COR-L47 (cell line): ENCODE measurements around the gene PRDM15.

Experiments used
- DNase-seq: peaks from one replicate; lab custom pipeline; 2025; lab: John Stamatoyannopoulos, UW

Gene PRDM15

DNA sequence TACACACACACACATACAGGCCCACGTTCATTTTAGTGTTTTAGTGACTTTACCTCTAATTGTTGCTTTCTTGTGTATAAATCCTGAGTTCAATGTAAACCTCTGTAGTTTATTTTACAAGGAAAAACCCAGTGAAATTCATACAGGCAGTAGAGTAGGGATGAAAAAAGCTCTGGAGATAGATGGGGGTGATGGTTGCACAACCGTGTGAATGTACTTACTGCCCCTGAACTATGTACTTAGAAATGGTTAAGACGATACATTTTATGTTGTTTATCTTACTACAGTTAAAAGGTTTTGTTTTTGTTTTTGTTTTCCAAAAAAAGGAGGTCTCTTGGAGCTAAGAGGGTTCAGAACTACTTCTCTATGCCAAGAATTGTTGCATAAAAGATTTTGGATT is 29.7 kb upstream of the PRDM15 start:
- DNase-seq, result no peak

DNA sequence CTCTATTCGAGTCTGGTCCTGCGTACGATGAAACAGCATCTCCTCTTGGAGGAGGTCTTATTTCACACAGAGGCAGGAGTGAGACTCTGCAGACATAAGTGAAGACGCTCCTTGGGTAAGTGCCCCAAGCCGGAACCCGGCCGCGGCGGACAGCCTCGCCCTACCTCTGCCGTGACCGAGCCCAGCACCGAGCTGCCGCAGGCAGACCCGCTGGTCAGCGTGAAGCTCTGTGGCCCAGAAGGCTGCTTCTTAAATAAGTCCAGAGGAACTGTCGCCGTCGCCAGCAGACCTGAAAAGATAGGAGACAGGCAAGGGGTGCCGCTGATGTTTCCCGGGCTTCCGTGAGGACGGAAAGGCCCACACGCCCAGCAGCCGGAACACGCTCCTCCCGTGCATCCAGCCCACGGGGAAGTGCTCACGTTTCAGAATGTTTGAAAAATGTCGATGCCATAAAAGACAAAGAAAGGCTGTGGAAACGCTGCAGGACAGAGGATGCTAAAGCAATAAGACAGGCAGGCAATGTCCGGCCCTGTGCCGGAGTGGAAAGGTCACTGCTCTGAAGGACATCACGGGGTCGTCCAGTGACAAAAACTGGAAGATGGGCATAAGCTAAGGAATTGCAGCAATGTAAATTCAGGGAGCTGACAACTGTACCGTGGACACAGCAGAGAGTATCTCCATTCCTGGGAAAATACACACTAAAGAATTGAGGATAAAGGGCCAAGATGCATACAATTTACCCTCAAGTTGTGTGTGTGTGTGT is 28.5 kb upstream of the PRDM15 start:
- DNase-seq, result no peak

DNA sequence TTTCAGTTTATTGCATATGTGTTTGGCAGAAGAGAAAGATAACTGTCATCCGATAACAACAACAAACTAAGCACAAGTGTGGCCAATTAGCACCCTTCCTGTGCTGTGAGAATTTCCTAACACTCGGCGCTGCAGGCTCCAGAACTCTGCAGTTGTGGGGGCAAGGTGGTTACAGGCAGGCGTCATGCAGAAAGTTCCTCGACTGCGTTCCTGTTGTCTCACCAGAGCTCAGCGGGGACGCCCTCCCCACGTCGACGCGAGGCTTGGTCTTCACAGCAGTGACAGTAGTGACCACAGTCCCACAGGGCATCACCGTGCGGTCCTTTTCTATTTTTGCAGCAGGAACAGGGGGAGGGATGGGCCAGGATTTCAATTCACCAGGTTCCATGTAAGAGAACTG is 27.6 kb upstream of the PRDM15 start:
- DNase-seq, result no peak

DNA sequence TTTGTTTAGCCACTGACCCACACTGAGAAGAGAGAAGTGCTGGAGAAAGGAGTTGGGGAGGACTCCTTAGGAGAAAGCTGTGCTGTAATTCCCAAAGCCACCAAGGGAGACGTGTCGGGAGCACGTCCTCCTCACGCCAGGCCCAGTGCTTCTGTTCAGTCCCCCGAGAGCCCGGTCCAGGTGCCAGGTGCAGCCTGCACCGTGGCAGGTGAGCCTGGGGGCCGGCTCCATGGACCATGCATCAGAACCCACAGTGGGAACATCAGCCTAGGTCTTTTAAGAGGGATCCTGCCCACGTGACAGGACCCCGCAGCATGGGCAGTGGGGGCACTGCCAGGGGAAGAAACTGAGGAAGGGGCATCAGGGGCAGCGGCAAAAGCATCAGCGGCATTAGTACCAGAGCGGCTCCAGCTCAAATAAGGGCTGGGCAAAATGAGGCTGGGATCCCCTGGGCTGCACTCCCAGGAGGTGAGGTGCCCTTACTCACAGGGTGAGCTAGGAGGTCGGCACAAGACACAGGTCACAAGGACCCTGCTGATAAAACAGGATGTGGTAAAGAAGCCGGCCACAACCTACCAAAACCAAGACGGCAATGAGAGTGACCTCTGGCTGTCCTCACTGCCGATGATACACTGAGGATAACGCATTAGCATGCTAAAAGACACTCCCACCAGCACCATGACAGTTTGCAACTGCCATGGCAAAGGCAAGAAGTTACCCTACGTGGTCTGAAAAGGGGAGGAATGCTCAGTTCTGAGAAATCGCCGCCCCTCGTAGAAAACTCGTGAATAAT is 24.6 kb upstream of the PRDM15 start:
- DNase-seq, result no peak

DNA sequence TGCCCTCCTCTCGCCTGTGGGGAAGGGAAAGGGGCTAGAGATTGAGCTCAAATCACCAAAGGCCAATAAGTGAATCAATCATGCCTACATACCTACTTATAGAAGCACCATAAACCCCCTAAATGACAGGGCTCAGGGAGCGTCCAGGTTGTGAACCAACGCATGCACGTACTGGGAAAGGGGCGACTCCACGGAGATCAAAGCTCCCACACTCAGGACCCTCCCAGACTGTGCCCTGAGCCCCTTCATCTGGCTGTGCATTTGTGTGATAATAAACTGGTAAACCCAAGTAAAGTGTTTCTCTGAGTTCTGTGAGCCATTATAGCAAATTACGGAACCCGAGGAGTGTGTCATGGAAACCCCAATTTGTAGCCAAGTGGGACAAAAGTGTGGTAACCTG is 23.8 kb upstream of the PRDM15 start:
- no peak for DNase-seq

DNA sequence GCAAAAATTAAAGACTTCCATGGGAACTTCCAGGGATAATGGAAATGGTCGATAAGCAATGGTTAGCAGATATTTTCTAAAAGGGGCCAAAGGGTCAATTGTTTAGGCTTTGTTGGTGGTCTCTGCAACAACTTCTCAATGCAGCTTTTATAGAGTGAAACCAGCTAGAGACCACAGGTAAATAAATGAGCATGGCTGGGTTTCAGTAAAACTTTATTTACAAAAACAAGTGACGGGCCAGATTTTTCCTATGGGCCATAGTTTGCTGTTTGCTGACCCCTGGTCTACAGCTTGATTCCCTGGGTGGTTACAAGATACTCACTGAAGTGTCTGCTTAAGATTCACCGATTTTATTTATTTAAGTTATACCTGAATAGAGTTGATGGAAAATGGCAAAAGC is 22.6 kb upstream of the PRDM15 start:
- DNase-seq, result no peak

DNA sequence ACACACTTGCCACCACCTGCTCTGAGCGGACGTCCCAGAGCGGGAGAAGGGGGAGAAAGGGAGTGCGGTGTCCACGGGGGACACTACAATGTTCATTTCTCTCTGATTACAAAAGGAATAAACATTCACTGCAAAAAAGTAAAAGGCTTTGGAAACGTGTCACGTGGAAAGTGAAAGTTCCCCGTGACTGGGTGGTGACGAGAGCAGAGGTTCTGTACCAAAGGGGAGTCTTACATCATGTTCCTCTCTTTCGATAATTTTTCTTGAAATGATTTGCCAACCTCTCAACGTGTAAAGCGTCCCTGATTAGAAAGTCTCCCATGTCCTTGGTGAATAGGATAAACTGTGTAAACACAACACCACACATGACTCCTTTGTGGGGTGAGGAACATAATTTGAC is 22.0 kb upstream of the PRDM15 start:
- no peak for DNase-seq

DNA sequence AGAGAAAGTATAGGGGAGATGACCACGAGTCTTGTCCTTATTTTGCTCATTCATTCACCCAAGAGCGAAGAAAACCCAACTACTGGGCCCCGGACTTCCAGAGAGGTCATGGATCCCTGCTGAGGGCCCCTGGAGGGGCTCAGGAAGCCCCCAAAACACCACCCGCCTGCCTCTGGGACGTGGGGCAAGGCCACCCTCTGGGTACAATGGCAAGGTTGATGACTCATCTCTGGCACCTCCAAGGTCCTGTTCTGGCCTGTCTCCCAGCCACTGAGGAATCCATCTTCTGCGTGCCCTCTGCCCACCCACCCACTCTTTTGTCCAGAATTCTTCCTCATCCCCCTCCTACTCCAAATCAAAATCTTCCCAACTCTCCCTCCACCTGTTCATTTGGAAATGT is 21.3 kb upstream of the PRDM15 start:
- no peak for DNase-seq

DNA sequence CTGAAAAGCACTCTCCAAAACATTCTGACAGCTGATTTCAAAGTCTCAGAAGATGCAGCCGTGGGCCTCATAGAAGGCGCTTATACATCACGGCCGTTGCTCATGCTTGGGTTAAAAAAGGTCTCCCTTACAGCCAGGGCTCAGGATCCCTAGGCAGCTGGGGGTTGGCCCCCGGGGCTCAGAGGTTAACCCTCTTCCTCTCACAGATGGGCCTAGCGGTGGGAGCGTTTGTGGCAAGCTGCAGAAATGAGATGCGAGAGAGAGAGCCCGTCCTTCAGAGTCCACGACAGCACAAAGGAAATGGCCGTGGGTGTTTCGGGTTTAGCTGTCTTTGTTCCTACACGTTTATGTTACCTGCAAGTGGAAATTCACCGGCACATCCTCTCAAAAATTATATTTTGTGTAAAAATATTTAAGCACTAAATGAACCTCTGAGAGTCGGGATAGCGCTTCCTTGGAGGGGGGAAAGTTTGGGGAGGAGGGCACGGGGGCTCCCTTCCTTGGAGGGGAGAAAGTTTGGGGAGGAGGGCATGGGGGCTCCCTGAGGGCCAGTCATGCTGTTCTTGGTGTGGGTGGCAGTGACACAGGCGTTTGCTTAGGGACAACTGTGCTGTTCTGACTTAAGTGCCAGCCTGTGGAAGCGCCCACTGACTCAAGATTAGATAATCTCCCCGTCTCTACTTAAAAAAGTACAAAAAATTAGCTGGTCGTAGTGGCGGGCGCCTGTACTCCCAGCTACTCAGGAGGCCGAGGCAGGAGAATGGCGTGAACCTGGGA is 20.5 kb upstream of the PRDM15 start:
- no peak for DNase-seq

DNA sequence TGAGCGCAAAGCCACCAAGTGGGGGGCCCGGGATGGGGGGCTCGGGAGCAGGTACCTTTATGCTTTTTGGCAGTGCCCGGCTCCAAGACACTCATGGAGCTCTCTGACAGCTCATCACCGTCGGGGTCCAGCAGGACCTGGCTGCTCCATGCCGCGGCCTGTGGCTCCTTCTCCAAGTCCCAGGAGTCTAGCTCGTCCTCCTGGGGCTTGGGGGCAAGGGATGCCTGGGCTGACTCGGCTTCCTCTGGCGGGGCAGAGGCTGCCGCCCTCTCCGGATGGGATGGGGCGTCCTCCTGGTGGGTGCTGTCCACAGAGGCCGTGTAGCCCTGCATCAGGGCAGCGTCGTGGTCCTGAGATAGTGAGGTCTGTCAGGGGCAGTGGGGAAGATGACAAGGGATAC is 19.9 kb upstream of the PRDM15 start:
- DNase-seq, result no peak

DNA sequence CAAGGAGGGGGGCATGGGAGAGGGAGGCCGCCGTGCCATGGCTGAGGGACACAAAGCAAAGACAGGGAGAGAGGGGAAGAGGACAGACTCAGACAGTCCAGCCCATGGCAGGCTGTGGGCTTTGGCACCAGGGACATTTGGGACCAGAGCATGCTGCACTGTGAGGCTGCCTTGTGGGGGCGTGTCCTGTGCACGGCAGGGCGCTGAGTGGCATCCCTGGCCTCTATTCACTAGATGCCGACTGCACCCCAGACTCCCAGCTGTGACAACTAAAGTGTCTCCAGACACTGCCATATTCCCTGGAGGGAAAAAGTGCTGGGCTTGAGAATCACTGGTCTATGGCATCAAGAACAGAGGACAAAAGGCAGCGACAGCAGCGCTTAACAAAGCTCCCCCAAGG is 18.6 kb upstream of the PRDM15 start:
- DNase-seq, result peak; percentile 11

DNA sequence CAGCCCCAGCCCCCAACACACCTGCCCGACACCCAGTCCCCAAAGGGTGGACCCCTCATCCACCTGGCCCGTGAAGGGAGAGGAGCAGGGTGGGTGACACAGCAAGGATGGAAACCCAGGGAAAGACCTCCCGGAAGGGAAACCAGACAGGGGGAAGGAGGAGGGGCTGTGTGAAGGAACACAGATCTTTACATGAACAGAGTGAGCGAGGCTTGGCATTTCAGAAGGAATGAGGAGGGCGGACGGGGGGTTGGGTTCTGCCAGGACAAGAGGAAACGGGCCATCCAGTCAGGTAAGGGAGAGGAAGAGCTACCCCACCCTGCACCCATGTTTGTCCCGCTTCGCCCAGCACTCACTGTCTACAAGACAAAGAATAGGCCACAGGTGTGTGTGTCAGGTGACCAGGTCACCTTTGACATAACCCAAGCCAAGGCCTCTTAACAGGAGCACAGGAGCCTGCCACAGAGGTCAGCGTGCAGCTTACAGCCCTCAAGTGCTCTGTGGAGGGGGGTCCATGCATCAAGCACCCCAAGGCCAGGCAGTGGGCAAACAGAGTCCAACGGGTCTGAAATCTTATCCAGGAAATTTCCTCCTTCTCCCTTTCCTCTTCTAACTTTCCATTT is 18.0 kb upstream of the PRDM15 start:
- no peak for DNase-seq

DNA sequence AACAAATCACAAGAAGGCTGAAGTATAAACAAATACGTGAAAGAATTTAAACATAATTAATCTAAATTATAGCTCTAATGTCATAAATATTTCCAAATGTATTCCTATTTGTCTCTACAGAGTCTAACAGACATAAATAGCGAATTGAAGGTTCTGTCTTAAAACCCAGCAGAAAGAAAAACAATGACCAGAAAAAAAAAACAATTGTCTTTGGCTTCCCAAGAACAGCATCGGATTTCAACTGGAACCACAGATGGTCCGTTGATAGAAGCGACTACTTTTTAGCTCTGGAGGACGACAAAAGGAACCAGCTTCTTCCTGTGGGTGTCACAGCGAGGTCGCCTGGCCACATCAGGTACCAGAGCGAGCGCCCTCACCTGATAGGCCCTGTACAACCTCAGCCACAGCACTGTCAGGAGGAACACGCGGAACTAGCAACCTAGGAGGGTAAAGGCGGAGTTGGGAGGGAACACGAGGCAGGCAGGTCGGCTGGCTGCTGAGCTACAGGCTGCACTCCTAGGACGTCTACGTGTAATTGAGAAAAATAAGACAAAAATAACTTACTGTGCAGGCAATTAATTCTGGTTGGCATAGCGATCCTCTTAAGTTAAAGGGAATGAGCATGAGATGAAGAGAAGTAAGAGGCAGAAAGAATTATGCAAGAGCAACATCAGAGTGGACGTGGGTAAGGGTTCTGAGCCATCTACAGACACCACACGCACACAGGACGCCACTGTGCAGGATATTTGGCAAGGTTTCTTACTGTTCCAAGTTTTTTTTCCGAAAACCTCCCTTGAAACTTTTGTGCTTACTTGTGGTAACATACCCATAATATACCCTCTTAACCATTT is 16.7 kb upstream of the PRDM15 start:
- no peak for DNase-seq

DNA sequence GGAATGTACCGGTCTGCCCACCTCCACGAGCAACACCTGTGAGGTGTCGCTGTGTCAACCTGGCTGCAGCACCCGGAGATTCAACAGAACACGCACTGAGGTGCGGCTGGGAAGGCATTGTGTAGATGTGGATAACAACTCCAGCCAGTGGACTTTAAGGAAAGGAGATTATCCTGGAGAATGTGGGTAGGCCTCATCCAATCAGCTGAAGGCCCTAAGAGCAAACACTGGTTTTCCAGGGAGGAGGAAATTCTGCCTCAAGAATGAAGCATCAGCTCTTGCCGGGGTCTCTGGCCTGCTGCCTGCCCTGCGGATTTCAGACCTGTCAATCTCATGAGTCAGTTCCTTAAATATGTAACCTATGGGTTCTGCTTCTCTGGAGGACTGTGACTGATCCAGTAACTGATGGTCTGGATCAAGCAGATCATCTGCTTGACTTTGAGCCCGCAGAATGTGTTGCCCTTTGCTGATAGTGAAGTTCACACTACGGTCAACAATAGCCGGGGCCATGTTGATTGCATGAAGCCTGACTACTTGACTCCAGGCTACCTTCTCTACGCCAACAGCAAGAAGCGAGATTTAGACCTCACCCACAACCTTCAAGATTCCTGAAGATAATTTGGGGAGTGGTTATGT is 15.9 kb upstream of the PRDM15 start:
- no peak for DNase-seq

DNA sequence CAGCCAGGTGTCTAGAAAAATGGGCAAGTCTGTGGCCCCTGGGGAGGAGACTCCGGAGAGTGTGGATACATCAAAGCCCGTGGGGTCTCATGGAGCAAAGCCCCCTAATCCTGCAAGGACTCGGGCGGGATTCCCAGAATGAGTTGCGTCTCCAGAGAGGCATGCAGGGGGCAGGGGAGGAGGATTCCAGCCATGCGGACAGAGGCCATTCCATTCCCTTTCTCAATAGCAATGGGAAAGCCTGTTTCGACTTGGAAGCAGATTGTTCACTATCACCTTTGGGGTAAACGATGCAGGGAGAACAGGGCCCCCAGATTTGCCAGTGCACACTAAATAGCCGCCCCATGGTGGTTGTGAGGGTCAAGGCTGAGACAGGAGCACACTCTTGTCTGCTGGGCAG is 15.4 kb upstream of the PRDM15 start:
- no peak for DNase-seq

DNA sequence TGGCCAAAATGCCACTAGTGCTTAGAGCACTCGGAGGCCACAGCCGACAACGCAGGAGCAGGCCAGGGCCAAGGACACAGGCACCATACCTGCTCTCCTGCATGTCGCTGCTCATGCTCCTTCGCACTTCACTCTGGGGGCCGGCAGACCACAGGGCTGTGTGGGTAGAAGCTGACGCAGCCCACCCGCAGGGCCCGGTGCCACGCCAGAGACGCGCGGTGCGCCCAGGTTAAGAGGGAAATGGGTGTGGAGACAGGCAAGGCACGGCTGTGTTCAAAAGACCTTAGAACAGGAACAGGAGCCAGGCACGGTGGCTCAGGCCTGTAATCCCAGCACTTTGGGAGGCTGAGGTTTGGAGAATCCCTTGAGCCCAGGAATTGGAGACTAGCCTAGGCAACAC is 13.6 kb upstream of the PRDM15 start:
- no peak for DNase-seq

DNA sequence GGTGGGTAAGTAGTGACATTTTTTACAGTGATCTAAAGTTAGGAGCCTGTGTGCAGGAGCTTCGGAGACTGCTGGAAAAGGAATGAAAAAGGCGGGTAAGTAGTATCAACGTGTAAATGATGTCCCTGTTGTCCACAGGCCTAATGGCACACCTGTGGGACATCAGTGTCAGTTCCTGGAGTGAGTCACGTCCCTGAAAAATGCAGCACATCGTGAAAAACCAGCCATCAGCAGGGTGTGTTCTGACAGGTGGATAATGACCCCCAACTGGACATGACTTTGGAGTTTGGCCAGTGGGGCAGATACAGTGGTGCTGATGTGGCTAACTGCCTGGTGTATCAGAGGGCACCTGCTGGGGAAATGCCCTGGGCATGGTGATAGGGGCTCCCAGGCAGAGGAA is 12.0 kb upstream of the PRDM15 start:
- no peak for DNase-seq

DNA sequence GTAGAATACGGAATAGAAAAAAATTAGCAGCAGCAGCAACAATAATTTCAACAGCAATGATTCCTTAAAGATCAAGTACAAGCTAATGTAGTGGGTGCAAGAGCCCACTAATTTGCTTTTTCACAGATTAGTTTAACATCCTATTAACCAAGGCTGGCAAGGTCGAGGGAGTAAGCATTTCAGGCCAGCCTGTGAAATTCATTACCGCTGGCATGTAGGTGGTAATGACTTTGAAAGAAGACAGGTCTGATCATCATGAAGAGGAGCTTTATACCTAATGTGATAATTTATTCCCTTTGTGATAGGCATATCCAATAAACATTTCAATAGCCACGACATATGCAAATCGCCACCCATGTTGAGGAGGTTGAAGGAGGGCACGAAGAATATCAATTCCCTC is 11.2 kb upstream of the PRDM15 start:
- no peak for DNase-seq

DNA sequence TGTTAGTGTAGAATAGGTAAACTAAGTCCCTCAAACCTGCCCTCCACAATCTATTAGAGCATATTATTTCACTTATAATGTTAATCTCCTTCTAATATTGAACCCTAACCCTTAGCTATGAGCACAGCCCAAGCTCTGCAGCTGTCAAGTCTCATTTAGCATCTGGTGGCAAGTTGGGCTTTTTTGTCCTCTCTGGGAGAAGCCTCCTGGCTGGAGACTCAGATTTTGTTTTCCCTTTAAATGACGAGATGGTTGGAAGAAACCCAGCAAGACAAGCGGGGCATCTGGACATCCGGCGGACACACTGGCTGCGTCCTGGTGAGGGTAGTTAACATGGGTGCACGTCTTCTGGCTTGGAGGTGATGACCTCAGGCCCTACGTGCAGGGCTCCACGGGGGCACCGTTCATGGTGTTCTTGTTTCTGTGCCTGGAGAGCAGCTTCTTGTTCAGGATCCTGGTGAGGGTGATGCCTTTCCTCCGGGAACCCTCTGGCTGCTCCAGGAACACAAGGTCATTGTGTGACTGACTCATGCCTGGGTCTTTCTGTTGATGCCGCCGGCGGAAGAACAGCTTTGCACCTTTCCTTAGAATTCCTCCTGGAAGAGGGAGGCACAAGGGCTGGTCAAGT is 9.7 kb upstream of the PRDM15 start:
- DNase-seq, result no peak

DNA sequence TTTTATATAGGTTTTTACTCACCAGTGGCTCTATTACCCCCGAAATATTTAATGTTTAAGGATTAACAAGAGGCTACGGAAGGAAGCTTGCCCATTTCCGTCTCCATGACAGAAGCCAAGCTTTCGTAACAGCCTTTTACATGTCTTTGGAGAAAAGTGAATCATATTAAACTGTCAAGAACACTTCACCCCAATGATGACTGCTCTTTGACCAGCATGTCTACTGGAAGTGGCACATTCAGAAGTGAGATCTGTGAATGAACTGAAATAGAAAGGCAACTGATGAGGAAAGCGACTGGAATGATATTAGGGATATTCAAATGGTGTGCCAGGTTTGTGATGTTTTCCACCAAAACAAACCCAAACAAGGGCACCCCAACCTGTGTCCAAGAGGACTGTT is 8.5 kb upstream of the PRDM15 start:
- no peak for DNase-seq

DNA sequence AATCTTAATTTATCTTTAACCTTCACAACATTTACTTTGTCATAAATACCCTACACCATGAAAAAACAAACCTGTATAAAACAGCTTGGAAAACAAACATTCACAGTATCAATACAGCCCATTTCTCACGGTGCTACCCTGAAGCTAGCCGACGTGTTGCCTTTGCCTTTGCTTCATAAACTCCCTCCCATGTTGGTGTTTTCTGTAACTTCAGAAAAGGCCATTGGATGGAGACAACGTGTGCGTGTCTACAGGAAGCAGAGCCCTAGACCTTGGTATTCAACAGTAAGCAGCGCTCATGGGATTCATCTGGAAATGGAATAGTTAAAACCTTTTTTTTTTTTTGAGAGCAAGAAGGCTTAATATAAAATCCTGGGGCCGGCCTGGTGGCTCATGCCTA is 7.2 kb upstream of the PRDM15 start:
- DNase-seq, result no peak
